ENCODE data around the gene ANKLE1. TPM values are rescaled to one million over a fixed set of nuclear protein-coding genes. Genes with fewer than 3 reads are reported as not detected.

ANKLE1 gene
- total RNA-seq, 1 donor from 2014 or later, result not detected

Other genes with a start within 250 kb of the ANKLE1 start
- gene HAUS8, start 206.4 kb upstream of the ANKLE1 start, total RNA-seq (ENCODE audit: insufficient read depth, low replicate concordance), result 7.5 TPM
- 80.7 TPM for gene MYO9B, start 206.1 kb upstream of the ANKLE1 start, total RNA-seq (ENCODE audit: insufficient read depth, low replicate concordance)
- 11.1 TPM for gene USE1, start 66.5 kb upstream of the ANKLE1 start, total RNA-seq (ENCODE audit: insufficient read depth, low replicate concordance)
- gene OCEL1, start 55.7 kb upstream of the ANKLE1 start, total RNA-seq (ENCODE audit: insufficient read depth, low replicate concordance), result 3.4 TPM
- gene NR2F6, start 36.0 kb upstream of the ANKLE1 start, total RNA-seq (ENCODE audit: insufficient read depth, low replicate concordance), result 20.0 TPM
- 1.2 TPM for gene USHBP1, start 17.2 kb upstream of the ANKLE1 start, total RNA-seq (ENCODE audit: insufficient read depth, low replicate concordance)
- gene BABAM1, start 14.5 kb upstream of the ANKLE1 start, total RNA-seq (ENCODE audit: insufficient read depth, low replicate concordance), result 45.3 TPM
- gene ABHD8, start 21.5 kb downstream of the ANKLE1 start, total RNA-seq (ENCODE audit: insufficient read depth, low replicate concordance), result 8.7 TPM
- 18.5 TPM for gene MRPL34, start 24.0 kb downstream of the ANKLE1 start, total RNA-seq (ENCODE audit: insufficient read depth, low replicate concordance)
- 6.5 TPM for gene DDA1, start 27.7 kb downstream of the ANKLE1 start, total RNA-seq (ENCODE audit: insufficient read depth, low replicate concordance)
- gene ANO8, start 53.0 kb downstream of the ANKLE1 start, total RNA-seq (ENCODE audit: insufficient read depth, low replicate concordance), result 3.9 TPM
- 13.7 TPM for gene GTPBP3, start 55.7 kb downstream of the ANKLE1 start, total RNA-seq (ENCODE audit: insufficient read depth, low replicate concordance)
- gene PLVAP, start 95.4 kb downstream of the ANKLE1 start, total RNA-seq (ENCODE audit: insufficient read depth, low replicate concordance), result 6.5 TPM
- gene CCDC194, start 112.3 kb downstream of the ANKLE1 start, total RNA-seq (ENCODE audit: insufficient read depth, low replicate concordance), result not detected
- gene BST2, start 123.7 kb downstream of the ANKLE1 start, total RNA-seq (ENCODE audit: insufficient read depth, low replicate concordance), result 35.2 TPM
- gene MVB12A, start 138.1 kb downstream of the ANKLE1 start, total RNA-seq (ENCODE audit: insufficient read depth, low replicate concordance), result 46.2 TPM
- not detected for gene TMEM221, start 166.8 kb downstream of the ANKLE1 start, total RNA-seq (ENCODE audit: insufficient read depth, low replicate concordance)
- not detected for gene NXNL1, start 179.0 kb downstream of the ANKLE1 start, total RNA-seq (ENCODE audit: insufficient read depth, low replicate concordance)
- 15.4 TPM for gene SLC27A1, start 188.6 kb downstream of the ANKLE1 start, total RNA-seq (ENCODE audit: insufficient read depth, low replicate concordance)
- gene PGLS, start 229.7 kb downstream of the ANKLE1 start, total RNA-seq (ENCODE audit: insufficient read depth, low replicate concordance), result 29.6 TPM